B cell (primary cell): ENCODE results near the gene PRKAG2. TPM values are rescaled to one million over a fixed set of nuclear protein-coding genes. Genes with fewer than 3 reads are reported as not detected.

Experiments used
- ATAC-seq: fragments of 200-7000 bp; cut with Tn5 transposase; one replicate; pipeline ENCODE4 v1.10.0; 2021; ENCODE audit warnings: low read depth, mild to moderate bottlenecking, moderate number of reproducible peaks, moderate library complexity
- CTCF ChIA-PET: fragments of 350-600 bp; sonication (Branson Sonifier 250); formaldehyde crosslinking; loops from one replicate; lab custom pipeline; 2021; ENCODE audit warnings: antibody characterized with exemption, inconsistent platforms; lab: Charles Lee
- POLR2A ChIA-PET: fragments of 350-600 bp; sonication (Branson Sonifier 250); formaldehyde crosslinking; loops from one replicate; lab custom pipeline; 2021; ENCODE audit warnings: antibody characterized with exemption; lab: Charles Lee
- DNase-seq: peaks from one replicate; pipeline ENCODE4 v3.0.0; 2013
- H2AFZ ChIP-seq: 2 replicates; pipeline ENCODE4 v1.6.1; 2012; ENCODE audit warnings: mild to moderate bottlenecking, low read depth, low read length; ENCODE audit not compliant: insufficient read depth, poor library complexity, severe bottlenecking
- H3K27ac ChIP-seq, 2 donors: 1 replicate in 1 of 2; 2 replicates in 1 of 2; pipeline ENCODE4 v1.5.1; 2012 to 2013; ENCODE audit warnings: low read length in 2 of 2, mild to moderate bottlenecking in 2 of 2, moderate library complexity in 1 of 2
- H3K27me3 ChIP-seq, 4 experiments: fragments of 200-600 bp in 1 of 4; sonication (generic) in 1 of 4; replicated peaks in 1 of 4; 1 replicate in 2 of 4; 2 replicates in 2 of 4; pipeline versions ENCODE4 v1.6.1 to v1.7.0; 2013 to 2016; ENCODE audit warnings: low read length in 3 of 4, mild to moderate bottlenecking in 2 of 4, mixed read lengths in 1 of 4, moderate library complexity in 1 of 4; ENCODE audit not compliant: insufficient read depth in 4 of 4, control insufficient read depth in 3 of 4; ENCODE audit errors: control extremely low read depth in 1 of 4
- H3K36me3 ChIP-seq, 2 experiments: replicated peaks in 1 of 2; 1 replicate in 1 of 2; 2 replicates in 1 of 2; pipeline versions ENCODE4 v1.6.1 to v1.7.1; 2013; ENCODE audit warnings: low read length in 1 of 2; ENCODE audit not compliant: insufficient read depth in 2 of 2, control insufficient read depth in 1 of 2; ENCODE audit errors: control extremely low read depth in 1 of 2, extremely low read depth in 1 of 2
- H3K4me1 ChIP-seq, 2 donors: fragments of 200-600 bp in 1 of 2; sonication (generic) in 1 of 2; 1 replicate in 1 of 2; 2 replicates in 1 of 2; pipeline versions ENCODE4 v1.5.1 to v1.6.1; 2013 to 2017; ENCODE audit warnings: low read length in 2 of 2; ENCODE audit not compliant: control insufficient read depth in 2 of 2, insufficient read depth in 2 of 2
- H3K4me2 ChIP-seq: replicated peaks from 2 replicates; pipeline ENCODE3; 2012; ENCODE audit warnings: mild to moderate bottlenecking, low read depth, low read length; ENCODE audit not compliant: poor library complexity, severe bottlenecking
- H3K4me3 ChIP-seq, 5 experiments: fragments of 200-600 bp in 1 of 5; sonication (generic) in 1 of 5; 1 replicate in 3 of 5; 2 replicates in 2 of 5; pipeline versions ENCODE4 v1.5.1 to v1.7.0; 2011 to 2016; ENCODE audit warnings: low read length in 4 of 5, mild to moderate bottlenecking in 4 of 5, low read depth in 2 of 5, control low read depth in 1 of 5, moderate library complexity in 1 of 5; ENCODE audit not compliant: insufficient read depth in 1 of 5; ENCODE audit errors: control extremely low read depth in 1 of 5, extremely low read depth in 1 of 5
- H3K79me2 ChIP-seq: fragments of 200-600 bp; sonication (generic); one replicate; pipeline ENCODE4 v1.6.0; 2016; ENCODE audit warnings: low read length; ENCODE audit not compliant: control insufficient read depth, insufficient read depth
- H3K9ac ChIP-seq: fragments of 200-600 bp; sonication (generic); 2 replicates; pipeline ENCODE4 v1.6.1; 2017; ENCODE audit warnings: mild to moderate bottlenecking, low read length, moderate library complexity
- H3K9me3 ChIP-seq, 3 donors: one replicate each; pipeline versions ENCODE4 v1.6.1 to v1.7.1; 2013; ENCODE audit warnings: low read length in 2 of 3; ENCODE audit not compliant: control insufficient read depth in 2 of 3, insufficient read depth in 1 of 3; ENCODE audit errors: control extremely low read depth in 1 of 3
- H4K20me1 ChIP-seq: 2 replicates; pipeline ENCODE4 v1.6.0; 2012; ENCODE audit warnings: mild to moderate bottlenecking, low read length; ENCODE audit not compliant: insufficient read depth, control insufficient read depth, poor library complexity, severe bottlenecking
- H3K27ac Mint-ChIP-seq: one replicate; pipeline ENCODE4 v1.8.0; 2021; ENCODE audit warnings: mixed read lengths
- H3K27me3 Mint-ChIP-seq: one replicate; pipeline ENCODE4 v1.8.0; 2021; ENCODE audit warnings: mixed read lengths
- H3K4me1 Mint-ChIP-seq: one replicate; pipeline ENCODE4 v1.8.0; 2021; ENCODE audit warnings: mixed read lengths
- H3K4me3 Mint-ChIP-seq: one replicate; pipeline ENCODE4 v1.8.0; 2021; ENCODE audit warnings: mixed read lengths
- H3K9me3 Mint-ChIP-seq: one replicate; pipeline ENCODE4 v1.8.0; 2022; ENCODE audit warnings: mixed read lengths; ENCODE audit not compliant: insufficient read depth
- EZH2 ChIP-seq: IDR thresholded peaks from 2 replicates; pipeline ENCODE4 v1.6.1; 2012; ENCODE audit warnings: borderline replicate concordance, low read depth, mild to moderate bottlenecking, moderate library complexity, low read length; ENCODE audit not compliant: insufficient read depth, poor library complexity, severe bottlenecking
- WGBS: methylation state at CpG from one replicate; pipeline ENCODE4 v1.1.5; 2013; ENCODE audit warnings: missing lambda C conversion rate; ENCODE audit not compliant: insufficient coverage; 5-methylcytosine and 5-hydroxymethylcytosine counted together
- intact Hi-C: fragments of 100-400 bp; cut with micrococcal nuclease; formaldehyde crosslinking; loops from one replicate; pipeline ENCODE4 v1.10.0; 2022
- polyA plus RNA-seq: library from polyadenylated mRNA; depleted of rRNA; stranded (reverse); fragments of >200 nt; gene quantifications from 2 replicates; pipeline ENCODE4 v1.2.3, GENCODE V29; 2012
- total RNA-seq, 2 donors: library from RNA; stranded (reverse); fragments of 120-200 nt in 1 of 2; gene quantifications; 1 replicate in 1 of 2; 2 replicates in 1 of 2; pipeline versions ENCODE4 v1.2.3 to v1.2.4, GENCODE V29; 2013 to 2022
- TF ChIP-seq, protein P1 (sequence below): fragments of 200-600 bp; IDR thresholded peaks from one replicate; pipeline ENCODE4 v1.8.0; 2022; ENCODE audit warnings: antibody characterized with exemption, mild to moderate bottlenecking

Gene PRKAG2
- total and polyA plus RNA-seq, 2 donors (not counting 1 experiment from before 2014, with no cell fraction given): 22.1 to 56.3 TPM

DNA sequence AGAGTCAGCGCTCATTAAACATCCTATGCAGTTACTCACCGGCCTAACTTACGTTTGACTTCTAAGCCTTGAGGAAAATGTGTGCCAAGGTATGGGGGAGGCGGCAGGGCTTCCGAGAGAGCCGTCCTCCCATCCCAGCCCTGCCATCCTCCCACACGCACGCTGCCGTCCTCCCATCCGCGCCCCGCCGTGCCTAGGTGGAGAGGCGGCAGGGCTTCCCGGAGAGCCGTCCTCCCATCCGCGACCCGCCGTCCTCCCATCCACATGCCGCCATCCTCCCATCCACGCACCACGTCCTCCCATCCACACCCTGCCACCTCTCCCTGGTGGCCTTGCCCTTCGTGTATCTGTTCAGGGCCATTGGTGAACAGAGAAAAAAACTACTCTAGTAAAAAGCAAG, 162.7 kb downstream of the PRKAG2 start:
- H4K20me1 ChIP-seq: no peaks in the 10 kb centered on the region
- no peaks in the 10 kb centered on the region for H3K9me3 Mint-ChIP-seq
- WGBS: 95% methylated on average over 10 of the region's 24 CpGs
- no peaks in the 10 kb centered on the region for H3K27me3 ChIP-seq
- H3K4me1 Mint-ChIP-seq: peaks cover 26% of the 10 kb centered on the region
- H3K79me2 ChIP-seq: no peaks in the 10 kb centered on the region
- POLR2A ChIA-PET: no interaction called here
- H3K4me2 ChIP-seq: no peak overlapping the region
- DNase-seq (no peak), ATAC-seq (no peak)
- H3K27ac ChIP-seq: no peak overlapping the region
- intact Hi-C loops: no loop called here
- no peak overlapping the region for H3K4me3 Mint-ChIP-seq
- H3K9me3 ChIP-seq: peaks cover 0 to 4% (median 0%) of the 10 kb centered on the region in 3 donors
- CTCF ChIA-PET: no interaction called here
- H3K27ac Mint-ChIP-seq: no peak overlapping the region
- TF ChIP-seq, protein P1, sequence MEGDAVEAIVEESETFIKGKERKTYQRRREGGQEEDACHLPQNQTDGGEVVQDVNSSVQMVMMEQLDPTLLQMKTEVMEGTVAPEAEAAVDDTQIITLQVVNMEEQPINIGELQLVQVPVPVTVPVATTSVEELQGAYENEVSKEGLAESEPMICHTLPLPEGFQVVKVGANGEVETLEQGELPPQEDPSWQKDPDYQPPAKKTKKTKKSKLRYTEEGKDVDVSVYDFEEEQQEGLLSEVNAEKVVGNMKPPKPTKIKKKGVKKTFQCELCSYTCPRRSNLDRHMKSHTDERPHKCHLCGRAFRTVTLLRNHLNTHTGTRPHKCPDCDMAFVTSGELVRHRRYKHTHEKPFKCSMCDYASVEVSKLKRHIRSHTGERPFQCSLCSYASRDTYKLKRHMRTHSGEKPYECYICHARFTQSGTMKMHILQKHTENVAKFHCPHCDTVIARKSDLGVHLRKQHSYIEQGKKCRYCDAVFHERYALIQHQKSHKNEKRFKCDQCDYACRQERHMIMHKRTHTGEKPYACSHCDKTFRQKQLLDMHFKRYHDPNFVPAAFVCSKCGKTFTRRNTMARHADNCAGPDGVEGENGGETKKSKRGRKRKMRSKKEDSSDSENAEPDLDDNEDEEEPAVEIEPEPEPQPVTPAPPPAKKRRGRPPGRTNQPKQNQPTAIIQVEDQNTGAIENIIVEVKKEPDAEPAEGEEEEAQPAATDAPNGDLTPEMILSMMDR: no peak
- no peak for TF ChIP-seq EZH2
- no peak overlapping the region for H3K4me3 ChIP-seq
- H3K9ac ChIP-seq: no peak overlapping the region
- no peak overlapping the region for H2AFZ ChIP-seq
- H3K27me3 Mint-ChIP-seq: no peaks in the 10 kb centered on the region
- H3K36me3 ChIP-seq: peaks cover 0 to 3% of the 10 kb centered on the region in 2 experiments
- H3K4me1 ChIP-seq: peaks cover 0 to 3% of the 10 kb centered on the region in 2 donors

DNA sequence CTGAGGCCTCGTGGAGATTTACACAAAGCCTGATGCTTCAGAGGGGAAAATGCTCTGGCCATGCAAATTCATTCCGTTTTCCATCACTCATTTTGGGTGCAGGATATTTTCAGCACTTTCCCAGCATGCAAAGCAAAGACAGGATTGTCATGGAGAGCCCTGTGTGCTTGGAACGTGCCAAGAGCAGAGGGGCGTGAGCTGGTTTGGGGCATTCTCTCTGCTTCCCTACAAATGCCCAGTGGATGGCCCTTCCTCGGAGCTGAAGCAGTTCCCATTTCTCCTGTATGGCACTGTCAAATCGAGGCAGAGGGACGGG, 164.1 kb downstream of the PRKAG2 start:
- 81% methylated on average over 6 of the region's 7 CpGs for WGBS
- H2AFZ ChIP-seq: no peak overlapping the region
- no peaks in the 10 kb centered on the region for H3K79me2 ChIP-seq
- DNase-seq (no peak), ATAC-seq (no peak)
- POLR2A ChIA-PET: no interaction called here
- intact Hi-C loops: no loop called here
- H3K9ac ChIP-seq: no peak overlapping the region
- no peaks in the 10 kb centered on the region for H3K27me3 ChIP-seq
- no peaks in the 10 kb centered on the region for H3K27me3 Mint-ChIP-seq
- peaks cover 0 to 3% of the 10 kb centered on the region in 2 experiments for H3K36me3 ChIP-seq
- peaks cover 26% of the 10 kb centered on the region for H3K4me1 Mint-ChIP-seq
- H3K9me3 ChIP-seq: peaks cover 0 to 4% (median 0%) of the 10 kb centered on the region in 3 donors
- no peaks in the 10 kb centered on the region for H3K9me3 Mint-ChIP-seq
- H3K4me3 ChIP-seq: no peak overlapping the region
- TF ChIP-seq, protein P1: no peak
- TF ChIP-seq EZH2: no peak
- CTCF ChIA-PET: interaction anchor here (1.0 kb wide), 1 partner anchor 47 kb away, joined by 3 read pairs; no protein-coding TSS in a partner anchor
- no peak overlapping the region for H3K27ac Mint-ChIP-seq
- H3K27ac ChIP-seq: no peak overlapping the region
- peaks cover 0 to 3% of the 10 kb centered on the region in 2 donors for H3K4me1 ChIP-seq
- H3K4me3 Mint-ChIP-seq: no peak overlapping the region
- no peak overlapping the region for H3K4me2 ChIP-seq
- H4K20me1 ChIP-seq: peaks cover 4% of the 10 kb centered on the region
